Thoracic aorta (tissue), 2 donors: ENCODE measurements around the gene SCNN1B. TPM values are rescaled to one million over a fixed set of nuclear protein-coding genes. Genes with fewer than 3 reads are reported as not detected.

ENCODE experiments used
- ATAC-seq: fragments of 150-250 bp; one replicate; pipeline ENCODE4 v1.8.0; 2017; ENCODE audit warnings: low read depth; ENCODE audit not compliant: insufficient number of reproducible peaks, low FRiP score
- DNase-seq: peaks from one replicate; pipeline ENCODE4 v3.0.0-alpha.2; 2020; ENCODE audit warnings: low spot score
- H3K27ac ChIP-seq, 2 donors: fragments of 200-600 bp; sonication (generic); 1 replicate in 1 of 2; 2 replicates in 1 of 2; pipeline ENCODE4 v1.5.1; 2016; ENCODE audit warnings: mild to moderate bottlenecking in 2 of 2, moderate library complexity in 2 of 2
- H3K27me3 ChIP-seq: fragments of 200-600 bp; sonication (generic); replicated peaks from 2 replicates; pipeline ENCODE4 v1.6.0; 2016; ENCODE audit warnings: mild to moderate bottlenecking; ENCODE audit not compliant: insufficient read depth
- H3K36me3 ChIP-seq: fragments of 200-600 bp; sonication (generic); one replicate; pipeline ENCODE4 v1.5.1; 2016
- H3K4me1 ChIP-seq, 2 donors: fragments of 200-600 bp; sonication (generic); 1 replicate in 1 of 2; 2 replicates in 1 of 2; pipeline versions ENCODE4 v1.5.1 to v1.6.0; 2016; ENCODE audit warnings: low read depth in 2 of 2, mild to moderate bottlenecking in 1 of 2; ENCODE audit not compliant: control insufficient read depth in 1 of 2
- H3K4me3 ChIP-seq: fragments of 200-600 bp; sonication (generic); 2 replicates; pipeline ENCODE4 v1.5.1; 2016; ENCODE audit warnings: mild to moderate bottlenecking
- H3K9me3 ChIP-seq: fragments of 200-600 bp; sonication (generic); 2 replicates; pipeline ENCODE4 v1.5.1; 2016
- CTCF ChIP-seq: fragments of 200-600 bp; sonication (generic); IDR thresholded peaks from one replicate; pipeline ENCODE4 v1.5.1; 2019; ENCODE audit warnings: antibody characterized with exemption
- total RNA-seq, 2 donors: library from RNA; depleted of rRNA; stranded (reverse); fragments of >200 nt; gene quantifications; one replicate each; pipeline versions ENCODE4 v1.1.0 to v1.2.3, GENCODE V29; 2016

The SCNN1B gene
- total RNA-seq, 2 donors from 2014 or later = 1.1 TPM; not detected in 1

GRCh38 chr16:23316232-23316631 lies 14.1 kb downstream of the SCNN1B start:
- DNase-seq (no peak), ATAC-seq (no peak)
- Histone ChIP-seq H3K4me1 (no peaks in the 10 kb centered on the region), H3K27ac (no peak overlapping the region), H3K9me3 (no peaks in the 10 kb centered on the region), H3K27me3 (no peaks in the 10 kb centered on the region), H3K4me3 (no peak overlapping the region), H3K36me3 (no peaks in the 10 kb centered on the region)
- no peak for TF ChIP-seq CTCF

- no peak for ATAC-seq
- H3K36me3 ChIP-seq = no peaks in the 10 kb centered on the region
- no peaks in the 10 kb centered on the region for H3K9me3 ChIP-seq
- H3K4me3 ChIP-seq = no peak overlapping the region
- DNase-seq = no peak
- no peak for TF ChIP-seq CTCF
- no peaks in the 10 kb centered on the region for H3K4me1 ChIP-seq
- no peak overlapping the region for H3K27ac ChIP-seq
- H3K27me3 ChIP-seq = no peaks in the 10 kb centered on the region
These were observed 14.6 kb downstream of the SCNN1B start for GRCh38 chr16:23316634-23317265.

- ATAC-seq (no peak), DNase-seq (no peak)
- Histone ChIP-seq H3K9me3 (no peaks in the 10 kb centered on the region), H3K4me3 (no peak overlapping the region), H3K27me3 (no peaks in the 10 kb centered on the region), H3K36me3 (no peaks in the 10 kb centered on the region), H3K4me1 (no peaks in the 10 kb centered on the region), H3K27ac (no peak overlapping the region)
- no peak for TF ChIP-seq CTCF
These were observed 15.2 kb downstream of the SCNN1B start for GRCh38 chr16:23317266-23317661.

GRCh38 chr16:23317751-23318150 lies 15.6 kb downstream of the SCNN1B start:
- TF ChIP-seq CTCF = no peak
- no peak overlapping the region for H3K4me3 ChIP-seq
- no peaks in the 10 kb centered on the region for H3K36me3 ChIP-seq
- no peaks in the 10 kb centered on the region for H3K4me1 ChIP-seq
- no peak overlapping the region for H3K27ac ChIP-seq
- H3K27me3 ChIP-seq = no peaks in the 10 kb centered on the region
- ATAC-seq (no peak), DNase-seq (no peak)
- no peaks in the 10 kb centered on the region for H3K9me3 ChIP-seq

GRCh38 chr16:23318639-23319038 lies 16.5 kb downstream of the SCNN1B start:
- Histone ChIP-seq H3K27ac (no peak overlapping the region), H3K4me1 (no peaks in the 10 kb centered on the region), H3K36me3 (no peaks in the 10 kb centered on the region), H3K4me3 (no peak overlapping the region), H3K27me3 (no peaks in the 10 kb centered on the region), H3K9me3 (no peaks in the 10 kb centered on the region)
- no peak for TF ChIP-seq CTCF
- no peak for ATAC-seq
- DNase-seq = no peak
